Astrocyte of the spinal cord (primary cell): Measurements from ENCODE around the gene TGFB1I1.

Experiments used
- DNase-seq: peaks from one replicate; pipeline ENCODE4 v3.0.0; 2011; ENCODE audit warnings: low read depth, low spot score
- H3K4me3 ChIP-seq: 2 replicates; pipeline ENCODE4 v1.5.1; 2011; ENCODE audit warnings: low read depth, mild to moderate bottlenecking, low read length, moderate library complexity
- in situ Hi-C: cut with HindIII; loops from 2 replicates; pipeline ENCODE4 v1.10.0; 2017; ENCODE audit warnings: low sequenced_read_pairs
- TF ChIP-seq, protein P1 (sequence below): IDR thresholded peaks from 2 replicates; pipeline ENCODE4 v1.5.1; 2012; ENCODE audit warnings: low read depth, mild to moderate bottlenecking, low read length, inconsistent platforms

TGFB1I1 gene

DNA sequence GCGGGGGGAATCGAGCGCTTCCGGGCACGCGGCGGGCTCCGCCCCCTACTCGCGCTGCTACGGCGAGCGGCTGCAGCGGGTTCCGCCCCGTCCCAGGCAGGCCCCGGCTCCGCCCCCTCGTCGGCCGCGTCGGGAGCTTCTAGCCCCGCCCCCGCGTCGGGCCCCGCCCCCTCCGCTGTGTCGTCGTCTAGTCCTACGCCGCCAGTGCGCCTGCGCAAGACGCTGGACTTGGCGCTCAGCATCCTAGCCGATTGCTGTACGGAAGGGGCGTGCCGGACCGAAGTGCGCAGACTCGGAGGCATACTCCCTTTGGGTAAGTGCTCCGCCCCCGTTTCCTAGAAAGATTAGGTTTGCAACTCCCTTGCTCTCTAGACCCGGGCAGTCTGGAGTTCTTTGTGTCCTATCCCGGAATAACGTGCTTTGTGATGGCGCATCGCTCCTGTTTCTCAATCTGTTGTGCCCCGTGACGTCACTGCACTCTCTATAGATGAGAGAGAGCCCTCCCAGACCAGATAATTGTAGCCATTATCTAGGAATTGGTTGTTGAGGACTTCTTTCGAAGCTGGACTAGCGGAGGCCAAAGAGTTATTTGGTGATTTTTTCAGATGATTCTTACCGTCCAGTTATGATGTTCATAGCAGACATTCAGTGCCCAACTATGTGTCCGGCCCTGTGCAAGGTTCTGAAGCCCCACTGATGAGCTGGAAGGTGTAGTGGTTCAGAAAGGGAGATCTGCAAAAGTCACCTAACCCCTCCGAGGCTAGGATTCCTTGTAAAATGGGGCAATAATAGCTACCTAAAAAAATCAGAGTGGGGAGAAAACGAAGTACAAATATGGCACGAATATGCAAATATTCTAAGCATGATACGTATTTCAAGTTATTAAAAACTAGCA, 12.0 kb upstream of the TGFB1I1 start:
- TF ChIP-seq, protein P1, sequence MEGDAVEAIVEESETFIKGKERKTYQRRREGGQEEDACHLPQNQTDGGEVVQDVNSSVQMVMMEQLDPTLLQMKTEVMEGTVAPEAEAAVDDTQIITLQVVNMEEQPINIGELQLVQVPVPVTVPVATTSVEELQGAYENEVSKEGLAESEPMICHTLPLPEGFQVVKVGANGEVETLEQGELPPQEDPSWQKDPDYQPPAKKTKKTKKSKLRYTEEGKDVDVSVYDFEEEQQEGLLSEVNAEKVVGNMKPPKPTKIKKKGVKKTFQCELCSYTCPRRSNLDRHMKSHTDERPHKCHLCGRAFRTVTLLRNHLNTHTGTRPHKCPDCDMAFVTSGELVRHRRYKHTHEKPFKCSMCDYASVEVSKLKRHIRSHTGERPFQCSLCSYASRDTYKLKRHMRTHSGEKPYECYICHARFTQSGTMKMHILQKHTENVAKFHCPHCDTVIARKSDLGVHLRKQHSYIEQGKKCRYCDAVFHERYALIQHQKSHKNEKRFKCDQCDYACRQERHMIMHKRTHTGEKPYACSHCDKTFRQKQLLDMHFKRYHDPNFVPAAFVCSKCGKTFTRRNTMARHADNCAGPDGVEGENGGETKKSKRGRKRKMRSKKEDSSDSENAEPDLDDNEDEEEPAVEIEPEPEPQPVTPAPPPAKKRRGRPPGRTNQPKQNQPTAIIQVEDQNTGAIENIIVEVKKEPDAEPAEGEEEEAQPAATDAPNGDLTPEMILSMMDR: no peak
- DNase-seq: peak; percentile 99
- in situ Hi-C loops: loop anchor here (25.0 kb wide), 1 partner anchor 273 kb away; the partner anchor contains the start of gene FUS
- H3K4me3 ChIP-seq: peak overlapping the region; percentile 62

GRCh38 chr16:31460582-31461002, 11.4 kb upstream of the TGFB1I1 start:
- TF ChIP-seq, protein P1: peak; percentile 77
- in situ Hi-C loops: loop anchor here (25.0 kb wide), 1 partner anchor 273 kb away; the partner anchor contains the start of gene FUS
- peak overlapping the region; percentile 49 for H3K4me3 ChIP-seq
- peak; percentile 56 for DNase-seq

GRCh38 chr16:31461201-31461920, 10.6 kb upstream of the TGFB1I1 start:
- in situ Hi-C loops: loop anchor here (25.0 kb wide), 1 partner anchor 274 kb away; the partner anchor contains the start of gene FUS
- H3K4me3 ChIP-seq: no peak overlapping the region
- TF ChIP-seq, protein P1: no peak
- DNase-seq: no peak

DNA sequence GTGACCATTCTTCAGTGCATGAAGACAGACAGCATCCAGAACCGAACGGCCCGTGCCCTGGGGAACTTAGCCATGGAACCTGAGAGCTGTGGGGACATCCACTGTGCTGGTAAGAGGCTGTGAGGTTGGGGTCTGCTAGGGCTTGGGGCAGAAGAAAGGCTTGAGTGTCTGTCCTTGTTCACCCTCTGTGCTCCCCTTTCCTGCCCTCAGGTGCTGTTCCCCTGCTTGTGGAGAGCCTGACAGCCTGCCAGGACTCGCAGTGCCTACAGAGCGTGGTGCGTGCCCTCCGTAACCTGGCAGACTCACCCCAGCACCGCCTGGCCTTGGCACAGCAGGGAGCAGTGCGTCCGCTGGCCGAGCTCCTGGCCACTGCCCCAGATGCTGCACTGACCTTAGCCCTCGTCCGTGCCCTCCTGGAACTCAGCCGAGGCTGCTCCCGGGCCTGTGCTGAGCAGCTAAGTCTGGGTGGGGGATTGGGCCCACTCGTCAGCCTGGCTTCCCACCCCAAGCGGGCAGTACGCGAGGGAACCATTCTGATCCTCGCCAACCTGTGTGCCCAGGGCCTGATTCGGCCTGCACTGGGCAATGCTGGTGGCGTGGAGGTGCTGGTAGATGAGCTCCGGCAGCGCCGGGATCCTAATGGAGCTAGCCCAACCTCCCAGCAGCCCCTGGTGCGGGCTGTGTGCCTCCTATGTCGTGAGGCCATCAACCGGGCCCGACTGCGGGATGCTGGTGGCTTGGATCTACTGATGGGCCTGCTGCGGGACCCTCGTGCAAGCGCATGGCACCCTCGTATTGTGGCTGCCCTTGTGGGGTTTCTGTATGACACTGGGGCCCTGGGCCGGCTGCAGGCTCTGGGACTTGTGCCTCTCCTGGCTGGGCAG, 9.8 kb upstream of the TGFB1I1 start:
- DNase-seq: no peak
- no peak overlapping the region for H3K4me3 ChIP-seq
- TF ChIP-seq, protein P1: no peak
- in situ Hi-C loops: loop anchor here (25.0 kb wide), 1 partner anchor 275 kb away; the partner anchor contains the start of gene FUS

DNA sequence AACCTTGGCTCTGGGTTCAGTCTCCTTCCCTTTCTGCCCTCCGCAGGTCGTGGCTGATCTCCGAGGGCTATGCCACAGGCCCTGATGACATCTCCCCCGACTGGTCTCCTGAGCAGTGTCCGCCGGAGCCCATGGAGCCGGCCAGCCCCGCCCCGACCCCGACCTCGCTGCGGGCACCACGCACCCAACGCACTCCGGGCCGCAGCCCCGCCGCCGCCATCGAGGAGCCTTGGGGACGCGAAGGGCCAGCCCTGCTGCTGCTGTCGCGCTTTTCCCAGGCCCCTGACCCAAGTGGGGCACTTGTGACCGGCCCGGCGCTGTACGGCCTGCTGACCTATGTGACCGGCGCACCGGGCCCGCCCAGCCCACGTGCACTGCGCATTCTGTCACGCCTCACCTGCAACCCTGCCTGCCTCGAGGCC, 7.6 kb upstream of the TGFB1I1 start:
- in situ Hi-C loops: loop anchor here (25.0 kb wide), 1 partner anchor 277 kb away; the partner anchor contains the start of gene FUS
- H3K4me3 ChIP-seq: no peak overlapping the region
- DNase-seq: no peak
- TF ChIP-seq, protein P1: no peak
